GM19324 (cell line): ENCODE results near the gene SMIM35.

Source experiments
- ATAC-seq: cut with Tn5 transposase; IDR thresholded peaks from one replicate; pipeline ENCODE4 v1.9.1; 2021; ENCODE audit warnings: mild to moderate bottlenecking, moderate library complexity; ENCODE audit not compliant: unreplicated experiment, low FRiP score

Gene SMIM35

GRCh38 chr11:118060081-118060661 lies 26.6 kb downstream of the SMIM35 start:
- no peak for ATAC-seq

DNA sequence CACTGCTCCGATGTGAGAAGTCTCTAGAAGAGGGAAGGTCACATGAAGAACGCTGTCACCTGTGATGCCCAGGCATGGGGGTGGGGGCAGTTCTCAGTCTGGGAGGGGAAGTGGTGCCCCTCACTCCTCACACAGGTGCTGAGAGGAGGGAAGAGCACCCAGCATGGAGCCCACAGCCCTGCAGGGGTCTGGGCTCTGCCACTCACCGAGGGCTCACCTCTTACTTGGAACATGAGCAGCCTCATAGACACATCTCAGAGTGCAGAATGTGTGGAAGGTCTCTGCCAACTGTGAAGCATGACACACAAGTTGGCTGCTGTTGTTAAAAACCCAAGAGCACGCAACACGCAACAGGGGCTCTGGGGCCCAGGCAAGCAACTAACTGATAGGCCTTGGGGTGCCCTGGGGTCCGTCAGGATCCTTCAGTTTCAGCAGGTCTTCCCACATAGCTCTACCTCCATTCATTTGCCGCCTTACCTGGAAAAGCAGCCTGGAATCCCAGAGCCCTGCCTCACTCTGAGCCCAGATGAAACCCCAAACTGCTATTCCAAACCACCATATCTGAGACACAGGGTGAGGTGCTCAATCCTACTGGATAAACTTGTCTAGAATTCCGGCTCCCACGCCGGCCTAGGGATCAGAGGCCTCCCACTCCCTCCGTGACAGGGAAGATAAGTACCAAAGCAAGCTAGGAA lies 27.4 kb downstream of the SMIM35 start:
- ATAC-seq, result no peak

DNA sequence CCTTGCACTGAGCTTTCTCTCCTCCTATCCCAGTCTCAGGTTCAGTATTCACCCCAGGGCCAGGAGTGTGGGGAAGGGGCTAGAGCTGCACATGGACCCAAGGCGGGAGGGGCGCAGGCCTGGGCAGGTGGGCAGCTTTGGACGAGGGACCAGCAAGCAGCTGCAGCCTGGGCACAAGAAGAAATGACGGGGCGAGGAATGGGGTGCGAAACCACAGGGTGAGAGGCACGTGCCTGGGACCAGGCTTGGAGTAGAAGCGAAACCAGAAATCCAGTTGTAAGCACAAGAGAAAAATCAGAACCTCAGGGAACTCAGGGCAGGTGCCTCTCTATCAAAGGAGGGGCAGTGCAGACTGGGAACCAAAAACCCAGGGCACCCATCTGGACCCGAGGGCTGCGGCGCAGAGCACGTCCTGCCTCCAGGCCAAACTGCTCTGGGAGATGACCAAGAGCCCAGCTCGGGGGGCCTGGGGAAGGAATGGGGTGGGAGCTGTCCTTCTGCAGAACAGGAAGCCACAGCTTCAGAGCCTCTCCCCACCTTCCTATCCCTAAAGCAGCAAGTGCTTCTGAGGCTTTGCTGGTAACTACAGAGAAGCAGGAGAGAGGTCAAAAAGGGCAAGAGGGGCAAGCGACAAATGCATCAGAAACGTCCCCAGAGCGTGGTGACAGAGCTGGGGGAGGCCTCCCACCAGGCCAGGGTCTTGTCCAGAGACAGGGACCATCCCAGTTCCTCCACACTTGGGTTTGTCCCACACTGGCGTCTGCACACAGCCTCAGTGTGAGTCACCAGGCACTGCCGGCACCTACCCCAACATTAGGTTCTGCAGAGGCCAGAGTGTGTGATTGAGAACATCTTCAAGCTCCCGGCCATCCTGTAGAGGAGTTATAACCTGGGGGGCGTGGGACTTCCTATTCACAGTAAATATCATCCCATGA lies 28.2 kb downstream of the SMIM35 start:
- ATAC-seq, result no peak

GRCh38 chr11:118057251-118058145 lies 29.3 kb downstream of the SMIM35 start:
- ATAC-seq, result no peak

DNA sequence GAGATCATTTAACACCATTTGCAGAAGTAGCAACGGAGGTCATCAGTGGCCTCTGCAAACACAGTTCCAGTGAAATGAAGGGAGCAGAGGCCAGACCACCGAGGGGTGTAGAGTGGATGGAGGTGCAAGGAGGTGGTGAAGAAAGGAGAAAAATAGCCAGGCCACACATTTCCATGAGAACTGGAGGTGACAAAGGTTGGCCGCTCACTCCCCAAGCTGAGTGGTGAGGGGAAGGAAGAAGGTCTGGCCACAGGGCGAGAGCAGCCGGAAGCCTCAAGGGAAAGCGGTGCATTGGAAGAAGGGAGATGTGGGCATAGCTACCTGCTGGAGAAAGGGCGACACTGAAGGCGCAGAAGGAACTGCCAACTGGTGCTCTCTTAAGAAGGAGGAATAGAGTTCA lies 30.0 kb downstream of the SMIM35 start:
- no peak for ATAC-seq

GRCh38 chr11:118055966-118056365 lies 30.8 kb downstream of the SMIM35 start:
- ATAC-seq, result no peak

DNA sequence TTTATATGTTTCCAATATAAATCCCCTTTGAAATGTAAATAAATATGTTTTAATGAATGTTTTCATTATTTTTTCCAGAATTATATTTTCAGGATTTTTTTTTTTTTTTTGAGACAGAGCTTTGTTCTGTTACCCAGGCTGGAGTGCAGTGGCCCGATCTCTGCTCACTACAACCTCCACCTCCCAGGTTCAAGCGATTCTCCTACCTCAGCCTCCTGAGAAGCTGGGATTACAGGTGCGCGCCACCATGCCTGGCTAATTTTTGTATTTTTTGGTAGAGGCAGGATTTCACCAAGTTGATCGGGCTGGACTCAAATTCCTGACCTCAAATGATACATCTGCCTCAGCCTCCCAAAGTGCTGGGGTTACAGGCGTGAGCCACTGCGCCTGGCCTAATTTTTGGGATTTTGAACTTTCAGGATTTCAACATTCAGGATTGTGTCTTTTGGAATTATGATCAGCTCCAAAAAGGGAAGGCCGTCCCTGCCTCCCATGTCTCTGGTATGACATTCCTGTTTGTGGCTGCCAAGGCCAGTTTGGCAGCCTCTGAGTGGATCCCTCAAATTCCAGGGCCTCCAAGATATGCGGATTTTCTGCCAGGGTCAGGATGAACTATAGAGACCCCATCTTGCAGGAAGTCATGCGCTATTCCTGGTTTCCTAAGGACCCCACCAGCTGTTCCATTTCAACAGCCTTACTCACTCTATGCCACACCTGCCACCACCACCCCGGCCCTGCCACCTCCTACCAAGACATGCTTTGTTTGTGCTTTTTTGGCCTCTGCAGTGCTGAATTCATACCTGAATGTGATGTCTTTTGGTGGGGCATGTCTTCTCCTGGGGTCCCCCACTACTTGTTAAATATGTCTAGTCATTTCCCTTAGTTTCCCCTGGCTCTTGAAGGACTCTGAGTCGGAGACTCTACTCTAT lies 31.8 kb downstream of the SMIM35 start:
- ATAC-seq, result no peak

DNA sequence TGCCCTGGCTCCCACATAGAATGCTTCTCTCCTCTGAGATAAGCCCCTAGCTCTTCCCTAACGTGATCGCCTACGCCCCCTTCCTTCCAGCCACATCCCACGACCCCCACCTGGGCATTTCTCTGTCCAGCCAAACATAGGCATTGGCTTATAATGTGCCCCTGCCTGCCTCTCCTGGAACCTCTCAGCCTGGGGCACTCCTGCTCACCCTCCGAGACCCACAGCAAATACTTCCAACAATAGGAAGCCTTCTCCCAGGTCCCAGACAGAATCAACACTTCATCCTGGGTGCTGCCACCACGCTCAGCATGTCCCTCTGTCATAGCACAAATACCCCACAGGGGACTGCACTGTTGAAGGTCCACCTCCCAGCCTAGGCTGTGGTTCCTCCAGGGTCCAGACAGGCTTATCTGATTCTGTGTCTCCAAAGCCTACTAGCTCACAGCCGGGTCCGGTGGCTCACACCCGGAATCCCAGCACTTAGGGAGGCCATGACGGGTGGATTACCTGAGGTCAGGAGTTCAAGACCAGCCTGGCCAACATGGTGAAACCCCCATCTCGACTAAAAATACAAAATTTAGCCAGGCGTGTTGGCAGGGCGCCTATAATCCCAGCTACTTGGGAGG lies 34.1 kb downstream of the SMIM35 start:
- no peak for ATAC-seq

GRCh38 chr11:118051611-118052461 lies 34.9 kb downstream of the SMIM35 start:
- no peak for ATAC-seq

DNA sequence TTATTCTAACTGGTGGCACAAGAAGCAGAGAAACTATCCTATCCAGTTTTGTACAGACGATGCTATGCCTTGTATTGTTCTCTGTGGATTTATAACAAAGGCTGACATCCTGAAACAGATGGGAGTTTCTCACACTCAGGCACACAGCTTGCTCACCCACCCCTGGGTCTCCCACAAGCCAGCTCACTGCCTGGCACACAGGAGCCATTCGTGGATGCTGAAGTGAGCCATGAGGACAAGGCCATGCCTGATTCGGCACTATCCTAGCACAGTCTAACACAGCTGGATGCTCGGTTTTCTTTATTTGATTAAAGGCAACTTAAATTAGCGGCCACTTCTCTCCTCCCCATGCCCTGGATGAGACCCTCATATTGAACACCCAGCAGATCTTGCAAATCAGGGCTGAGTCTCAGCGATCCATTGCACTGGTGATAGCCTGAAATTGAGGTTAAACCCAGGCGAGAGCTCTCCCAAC lies 35.6 kb downstream of the SMIM35 start:
- ATAC-seq, result no peak

GRCh38 chr11:118050208-118050891 lies 36.4 kb downstream of the SMIM35 start:
- ATAC-seq, result no peak

- no peak for ATAC-seq
Measured at GRCh38 chr11:118049771-118050170, 37.0 kb downstream of the SMIM35 start.

- no peak for ATAC-seq
Measured at GRCh38 chr11:118048472-118049370, 38.0 kb downstream of the SMIM35 start.

GRCh38 chr11:118047749-118048148 lies 39.0 kb downstream of the SMIM35 start:
- no peak for ATAC-seq

DNA sequence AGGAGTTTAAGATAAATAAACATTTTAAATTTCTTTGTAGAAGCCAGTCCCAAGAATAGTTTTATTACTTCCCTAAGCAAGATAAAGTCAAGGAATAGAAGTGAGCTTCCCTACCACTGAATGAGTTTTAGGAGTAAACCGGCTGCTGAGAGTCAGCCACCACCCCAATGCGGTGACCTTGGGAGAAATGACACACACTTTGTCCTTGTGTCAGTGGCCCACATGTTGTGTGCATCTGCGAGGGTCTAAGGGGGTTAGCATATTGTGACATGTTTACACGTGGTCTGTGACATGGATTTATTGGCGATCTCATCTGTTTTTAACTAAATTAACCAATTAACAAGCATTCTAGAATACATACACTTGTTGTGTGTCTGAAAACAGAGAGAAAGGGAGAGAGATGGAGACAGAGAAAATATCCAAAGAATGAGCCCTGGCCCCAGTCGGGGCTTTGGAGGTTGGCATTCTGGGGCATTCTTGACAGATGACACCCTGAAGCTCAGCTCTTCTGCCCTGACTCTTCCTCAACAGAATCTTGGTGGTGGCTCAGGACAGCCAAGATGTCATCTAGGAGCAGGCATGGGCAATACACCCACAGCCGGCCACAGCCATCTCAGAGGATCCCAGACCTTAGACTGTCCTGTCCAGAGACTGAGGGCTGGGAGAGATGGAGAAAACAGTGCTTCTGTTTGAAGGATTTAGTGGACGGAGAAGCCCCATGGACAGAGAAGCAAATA lies 39.6 kb downstream of the SMIM35 start:
- ATAC-seq, result no peak
